Smooth muscle cell (in vitro differentiated cells): Measurements from ENCODE around the gene PTBP1. TPM values are rescaled to one million over a fixed set of nuclear protein-coding genes. Genes with fewer than 3 reads are reported as not detected.

Experiments used
- DNase-seq: peaks from one replicate; lab custom pipeline; 2025; ENCODE audit not compliant: unreplicated experiment; lab: John Stamatoyannopoulos, UW
- H2AFZ ChIP-seq: fragments of 200-600 bp; sonication (generic); 2 replicates; pipeline ENCODE4 v1.6.0; 2016; ENCODE audit warnings: antibody characterized with exemption, low read depth, mild to moderate bottlenecking
- H3F3A ChIP-seq: fragments of 200-600 bp; sonication (generic); 2 replicates; pipeline ENCODE4 v1.6.0; 2017; ENCODE audit warnings: antibody characterized with exemption, low read depth
- H3K27ac ChIP-seq: fragments of 200-600 bp; sonication (generic); 2 replicates; pipeline ENCODE4 v1.5.1; 2016; ENCODE audit warnings: low read depth, mild to moderate bottlenecking
- H3K27me3 ChIP-seq: fragments of 200-600 bp; sonication (generic); 2 replicates; pipeline ENCODE4 v1.6.1; 2016; ENCODE audit warnings: low read depth, mild to moderate bottlenecking
- H3K36me3 ChIP-seq: fragments of 200-600 bp; sonication (generic); 2 replicates; pipeline ENCODE4 v1.5.1; 2016; ENCODE audit warnings: low read depth
- H3K4me1 ChIP-seq: fragments of 200-600 bp; sonication (generic); 2 replicates; pipeline ENCODE4 v1.5.1; 2016; ENCODE audit warnings: low read depth
- H3K4me2 ChIP-seq: fragments of 200-600 bp; sonication (generic); 2 replicates; pipeline ENCODE4 v1.6.0; 2016; ENCODE audit warnings: mild to moderate bottlenecking
- H3K4me3 ChIP-seq: fragments of 200-600 bp; sonication (generic); 2 replicates; pipeline ENCODE4 v1.5.1; 2016; ENCODE audit warnings: mild to moderate bottlenecking
- H3K79me2 ChIP-seq: fragments of 200-600 bp; sonication (generic); 2 replicates; pipeline ENCODE4 v1.6.0; 2016; ENCODE audit warnings: low read depth, mild to moderate bottlenecking
- H3K9ac ChIP-seq: fragments of 200-600 bp; sonication (generic); 2 replicates; pipeline ENCODE4 v1.6.0; 2016; ENCODE audit warnings: low read depth
- H3K9me3 ChIP-seq: fragments of 200-600 bp; sonication (generic); replicated peaks from 2 replicates; pipeline ENCODE4 v1.5.1; 2016; ENCODE audit warnings: low read depth
- H4K20me1 ChIP-seq: fragments of 200-600 bp; sonication (generic); 2 replicates; pipeline ENCODE4 v1.6.0; 2016; ENCODE audit warnings: low read depth
- CTCF ChIP-seq: fragments of 200-600 bp; sonication (generic); IDR thresholded peaks from 2 replicates; pipeline ENCODE4 v1.5.1; 2017; ENCODE audit warnings: borderline replicate concordance, mild to moderate bottlenecking, antibody characterized with exemption; ENCODE audit not compliant: insufficient read depth, poor library complexity, severe bottlenecking
- WGBS: methylation state at CpG from one replicate; pipeline ENCODE4 v1.1.7; 2016; ENCODE audit warnings: low lambda C conversion rate; 5-methylcytosine and 5-hydroxymethylcytosine counted together
- polyA plus RNA-seq: library from polyadenylated mRNA; unstranded; fragments of >200 nt; fragmentation: Nextera tagmentation; extraction: Ambion mirVana; gene quantifications from 2 replicates; pipeline ENCODE4 v1.2.1, GENCODE V29; 2016
- total RNA-seq: library from RNA; depleted of rRNA; stranded (reverse); fragments of >200 nt; gene quantifications from 2 replicates; pipeline ENCODE4 v1.2.3, GENCODE V29; 2014

Gene PTBP1
- total and polyA plus RNA-seq, 2 experiments from 2014 or later: 167 to 226 TPM

DNA sequence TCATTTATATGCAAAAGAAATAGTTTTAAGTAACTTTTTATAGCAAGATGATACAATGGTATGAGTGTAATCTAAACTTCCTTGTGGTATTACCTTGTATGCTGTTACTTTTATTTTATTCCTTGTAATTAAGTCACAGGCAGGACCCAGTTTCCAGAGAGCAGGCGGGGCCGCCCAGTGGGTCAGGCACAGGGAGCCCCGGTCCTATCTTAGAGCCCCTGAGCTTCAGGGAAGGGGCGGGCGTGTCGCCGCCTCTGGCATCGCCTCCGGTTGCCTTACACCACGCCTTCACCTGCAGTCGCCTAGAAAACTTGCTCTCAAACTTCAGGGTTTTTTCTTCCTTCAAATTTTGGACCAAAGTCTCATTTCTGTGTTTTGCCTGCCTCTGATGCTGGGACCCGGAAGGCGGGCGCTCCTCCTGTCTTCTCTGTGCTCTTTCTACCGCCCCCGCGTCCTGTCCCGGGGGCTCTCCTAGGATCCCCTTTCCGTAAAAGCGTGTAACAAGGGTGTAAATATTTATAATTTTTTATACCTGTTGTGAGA lies 14.3 kb downstream of the PTBP1 start:
- Histone ChIP-seq H3K4me3 (no peak overlapping the region), H3K36me3 (peaks cover 20% of the 10 kb centered on the region), H3K79me2 (peaks cover 36% of the 10 kb centered on the region), H3K4me2 (no peak overlapping the region), H3K9ac (no peak overlapping the region), H3K9me3 (no peaks in the 10 kb centered on the region), H4K20me1 (peaks cover 65% of the 10 kb centered on the region), H2AFZ (no peak overlapping the region), H3F3A (peaks cover 27% of the 10 kb centered on the region), H3K27me3 (no peaks in the 10 kb centered on the region), H3K27ac (no peak overlapping the region), H3K4me1 (no peaks in the 10 kb centered on the region)
- 98% methylated on average over 20 of the region's 20 CpGs for WGBS
- TF ChIP-seq CTCF: no peak
- DNase-seq: no peak

GRCh38 chr19:812049-812746 lies 14.9 kb downstream of the PTBP1 start:
- no peak for TF ChIP-seq CTCF
- 95% methylated on average over 41 of the region's 80 CpGs for WGBS
- no peak overlapping the region for H3K9ac ChIP-seq
- H3K4me3 ChIP-seq: no peak overlapping the region
- peaks cover 27% of the 10 kb centered on the region for H3F3A ChIP-seq
- no peak overlapping the region for H2AFZ ChIP-seq
- no peaks in the 10 kb centered on the region for H3K9me3 ChIP-seq
- peaks cover 29% of the 10 kb centered on the region for H3K79me2 ChIP-seq
- H3K4me1 ChIP-seq: no peaks in the 10 kb centered on the region
- no peak overlapping the region for H3K27ac ChIP-seq
- DNase-seq: no peak
- no peaks in the 10 kb centered on the region for H3K27me3 ChIP-seq
- H3K36me3 ChIP-seq: peaks cover 18% of the 10 kb centered on the region
- peaks cover 59% of the 10 kb centered on the region for H4K20me1 ChIP-seq
- no peak overlapping the region for H3K4me2 ChIP-seq

DNA sequence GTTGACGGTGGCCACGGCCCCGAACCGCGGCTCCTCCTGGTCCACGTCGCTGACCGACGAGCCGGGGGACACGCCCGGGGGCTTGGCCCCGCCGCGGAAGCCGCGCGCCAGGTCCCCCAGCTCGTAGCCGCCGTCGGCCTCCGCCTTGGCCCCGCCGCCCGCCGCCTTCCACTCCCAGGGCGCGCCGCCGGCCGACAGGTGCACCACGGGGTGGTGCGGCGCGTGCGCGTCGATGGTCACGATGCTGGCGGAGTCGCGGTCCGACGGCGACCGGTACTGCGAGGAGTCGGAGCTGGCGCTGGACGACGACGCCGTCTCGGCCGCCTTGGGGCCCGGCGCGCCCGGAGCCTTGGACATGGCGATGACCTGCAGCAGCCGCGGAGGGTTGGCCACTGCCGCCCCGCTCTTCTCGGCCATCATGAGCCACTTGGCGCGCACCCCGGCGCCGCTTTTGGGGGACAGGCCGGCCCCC lies 15.5 kb downstream of the PTBP1 start:
- TF ChIP-seq CTCF: no peak
- no peak overlapping the region for H3K9ac ChIP-seq
- no peaks in the 10 kb centered on the region for H3K4me1 ChIP-seq
- peaks cover 24% of the 10 kb centered on the region for H3K79me2 ChIP-seq
- 99% methylated on average over 58 of the region's 72 CpGs for WGBS
- no peak overlapping the region for H3K4me3 ChIP-seq
- no peak for DNase-seq
- H3K4me2 ChIP-seq: no peak overlapping the region
- H3K27me3 ChIP-seq: no peaks in the 10 kb centered on the region
- H3F3A ChIP-seq: peaks cover 24% of the 10 kb centered on the region
- peaks cover 12% of the 10 kb centered on the region for H3K36me3 ChIP-seq
- H4K20me1 ChIP-seq: peaks cover 53% of the 10 kb centered on the region
- H3K9me3 ChIP-seq: no peaks in the 10 kb centered on the region
- H2AFZ ChIP-seq: no peak overlapping the region
- H3K27ac ChIP-seq: no peak overlapping the region
